Small intestine (tissue), 7 donors: ENCODE results near the gene MAMLD1. TPM values are rescaled to one million over a fixed set of nuclear protein-coding genes. Genes with fewer than 3 reads are reported as not detected.

Source experiments
- DNase-seq, 2 donors: peaks; one replicate each; pipeline versions ENCODE4 v3.0.0 to v3.0.0-alpha.2; 2013
- FAIRE-seq: peaks from 2 replicates; lab custom pipeline; 2012; peaks lifted over from hg19 to GRCh38; lab: Jason Lieb, UNC
- H3K27ac ChIP-seq, 3 donors: one replicate each; pipeline ENCODE4 v1.5.1; 2013; ENCODE audit warnings: low read length in 2 of 3, mild to moderate bottlenecking in 2 of 3, control low read depth in 1 of 3, inconsistent platforms in 1 of 3, low read depth in 1 of 3, moderate library complexity in 1 of 3
- H3K27me3 ChIP-seq, 3 donors: one replicate each; pipeline ENCODE4 v1.6.1; 2013; ENCODE audit warnings: low read length in 3 of 3, inconsistent platforms in 1 of 3; ENCODE audit not compliant: control insufficient read depth in 3 of 3, insufficient read depth in 3 of 3
- H3K36me3 ChIP-seq, 3 donors: one replicate each; pipeline ENCODE4 v1.6.1; 2013; ENCODE audit warnings: low read length in 3 of 3, inconsistent platforms in 1 of 3, low read depth in 1 of 3, mild to moderate bottlenecking in 1 of 3, moderate library complexity in 1 of 3; ENCODE audit not compliant: control insufficient read depth in 3 of 3, insufficient read depth in 2 of 3
- H3K4me1 ChIP-seq, 3 donors: one replicate each; pipeline ENCODE4 v1.6.1; 2013; ENCODE audit warnings: low read length in 2 of 3, inconsistent platforms in 1 of 3, low read depth in 1 of 3, mild to moderate bottlenecking in 1 of 3, moderate library complexity in 1 of 3; ENCODE audit not compliant: control insufficient read depth in 3 of 3, insufficient read depth in 2 of 3
- H3K4me3 ChIP-seq, 3 donors: one replicate each; pipeline ENCODE4 v1.5.1; 2013; ENCODE audit warnings: low read length in 3 of 3, control low read depth in 1 of 3, inconsistent platforms in 1 of 3, low read depth in 1 of 3, mild to moderate bottlenecking in 1 of 3, moderate library complexity in 1 of 3
- H3K9me3 ChIP-seq, 2 donors: one replicate each; pipeline ENCODE4 v1.6.1; 2013; ENCODE audit warnings: low read depth in 1 of 2, low read length in 1 of 2; ENCODE audit not compliant: control insufficient read depth in 2 of 2, insufficient read depth in 1 of 2
- WGBS, 3 donors: extraction: QIAGEN DNeasy Blood & Tissue Kit; methylation state at CpG; one replicate each; pipeline ENCODE4 v1.1.7; 2013; 5-methylcytosine and 5-hydroxymethylcytosine counted together
- polyA plus RNA-seq, 4 donors: library from polyadenylated mRNA; stranded (reverse) in 3 of 4; unstranded in 1 of 4; fragments of 200-250 nt in 3 of 4; fragments of 120-200 nt in 1 of 4; gene quantifications; one replicate each; pipeline versions ENCODE4 v1.2.1 to v1.2.3, GENCODE V29; 2013
- donor health status: healthy with polysubstance abuse.
- donor health status: control.
- donor health status: control.
- donor health status: Bipolar disorder and iron deficiency.
- donor health status: healthy.

The MAMLD1 gene
- polyA plus RNA-seq, 4 donors: 0.81 to 2.2 (median 1.4) TPM; not detected in 1

DNA sequence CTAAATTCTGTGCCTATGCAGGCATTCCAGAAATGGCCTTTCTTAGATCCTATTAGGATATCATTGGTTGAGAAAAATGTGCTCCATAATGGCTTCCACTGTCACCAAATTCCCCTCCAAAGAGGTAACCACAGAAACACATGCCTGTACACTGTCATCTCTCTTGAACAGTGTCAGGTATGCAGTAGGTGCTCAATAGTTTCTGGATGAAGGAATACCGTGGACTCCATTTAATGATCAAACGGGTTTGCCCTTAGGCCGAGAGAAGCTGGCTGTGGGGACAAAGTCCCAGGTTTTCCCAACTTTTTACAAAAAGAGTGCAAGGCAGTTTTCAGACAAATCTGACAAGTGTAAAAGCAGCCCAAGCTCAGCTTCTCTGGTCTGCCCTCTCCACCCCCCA is 188.8 kb downstream of the MAMLD1 start:
- no peaks in the 10 kb centered on the region for H3K9me3 ChIP-seq
- H3K27me3 ChIP-seq: no peaks in the 10 kb centered on the region
- WGBS, 3 donors: 62 to 88% (median 79%) methylated on average over 3 of the region's 3 CpGs
- DNase-seq (no peak), FAIRE-seq (no peak)
- H3K27ac ChIP-seq: no peak overlapping the region
- no peak overlapping the region for H3K4me3 ChIP-seq
- peaks cover 0 to 6% (median 0%) of the 10 kb centered on the region in 3 donors for H3K4me1 ChIP-seq
- no peaks in the 10 kb centered on the region for H3K36me3 ChIP-seq

DNA sequence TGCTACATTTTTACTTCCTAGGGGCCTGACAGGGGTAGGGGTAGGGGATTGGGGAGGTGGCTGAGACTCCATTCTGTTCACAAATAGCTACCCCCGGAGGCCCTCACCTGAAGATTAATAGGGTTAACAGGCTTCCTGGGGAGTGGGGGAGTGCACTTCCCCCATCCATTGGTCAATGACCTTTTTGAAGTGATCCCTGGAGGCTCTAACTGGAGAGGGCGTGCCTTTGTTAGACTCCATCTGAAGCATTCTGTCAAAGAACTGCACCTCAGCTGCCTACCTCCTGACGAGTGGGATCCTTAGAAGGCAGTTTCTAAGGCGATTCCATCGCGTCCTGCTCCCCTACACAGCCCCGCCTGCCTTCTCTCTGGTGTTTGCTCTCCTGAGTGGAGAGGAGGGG is 195.3 kb downstream of the MAMLD1 start:
- no peak for FAIRE-seq
- 38 to 49% (median 47%) methylated on average over 7 of the region's 7 CpGs for WGBS, 3 donors
- no peaks in the 10 kb centered on the region for H3K4me1 ChIP-seq
- no peaks in the 10 kb centered on the region for H3K27me3 ChIP-seq
- no peak overlapping the region for H3K4me3 ChIP-seq
- no peak for DNase-seq
- H3K36me3 ChIP-seq: no peaks in the 10 kb centered on the region
- no peak overlapping the region for H3K27ac ChIP-seq
- no peaks in the 10 kb centered on the region for H3K9me3 ChIP-seq

Other genes starting within 250 kb of the MAMLD1 start
- gene MTM1, start 205.3 kb downstream of the MAMLD1 start, polyA plus RNA-seq: 10 to 100 TPM in 3 of 4 donors, 1 to 10 TPM in 1; 7.1 to 16.9 (median 11.9) TPM